Measurements from ENCODE around the gene PHACTR3.

Gene PHACTR3

GRCh38 chr20:59665656-59666555, 61.6 kb downstream of the PHACTR3 start:
- no peak for TF ChIP-seq CTCF (conservative IDR thresholded peaks at IDR 0.05; ENCODE audit: low read length)
- no peak overlapping the region for H3K4me3 ChIP-seq (ENCODE audit: low read length)
- DNase-seq (ENCODE audit: low read depth), result no peak

GRCh38 chr20:59666586-59666985, 62.2 kb downstream of the PHACTR3 start:
- no peak overlapping the region for H3K4me3 ChIP-seq (ENCODE audit: low read length)
- no peak for DNase-seq (ENCODE audit: low read depth)
- TF ChIP-seq CTCF (conservative IDR thresholded peaks at IDR 0.05; ENCODE audit: low read length), result no peak

- TF ChIP-seq CTCF (conservative IDR thresholded peaks at IDR 0.05; ENCODE audit: low read length), result no peak
- no peak overlapping the region for H3K4me3 ChIP-seq (ENCODE audit: low read length)
- no peak for DNase-seq (ENCODE audit: low read depth)
Observed at GRCh38 chr20:59667131-59667530, 62.8 kb downstream of the PHACTR3 start.

GRCh38 chr20:59667981-59668515, 63.7 kb downstream of the PHACTR3 start:
- DNase-seq (ENCODE audit: low read depth), result no peak
- no peak overlapping the region for H3K4me3 ChIP-seq (ENCODE audit: low read length)
- TF ChIP-seq CTCF (conservative IDR thresholded peaks at IDR 0.05; ENCODE audit: low read length), result no peak

GRCh38 chr20:59668926-59669850, 64.8 kb downstream of the PHACTR3 start:
- no peak for TF ChIP-seq CTCF (conservative IDR thresholded peaks at IDR 0.05; ENCODE audit: low read length)
- H3K4me3 ChIP-seq (ENCODE audit: low read length), result no peak overlapping the region
- DNase-seq (ENCODE audit: low read depth), result no peak

GRCh38 chr20:59670786-59671492, 66.6 kb downstream of the PHACTR3 start:
- DNase-seq (ENCODE audit: low read depth), result no peak
- H3K4me3 ChIP-seq (ENCODE audit: low read length), result no peak overlapping the region
- no peak for TF ChIP-seq CTCF (conservative IDR thresholded peaks at IDR 0.05; ENCODE audit: low read length)
